OCI-LY1 (cell line): ENCODE data around the gene MUTYH.
A peak's percentile ranks its signal among the peaks of the same experiment; 100 is the strongest.

Experiments
- H2AFZ ChIP-seq: fragments of 200-600 bp; sonication (generic), shearing (Covaris generic); 2 replicates; pipeline ENCODE4 v1.6.0; 2014; ENCODE audit warnings: antibody characterized with exemption, mild to moderate bottlenecking, low read length
- H3F3A ChIP-seq: fragments of 200-600 bp; sonication (generic), shearing (Covaris generic); 2 replicates; pipeline ENCODE4 v1.6.0; 2014; ENCODE audit warnings: mild to moderate bottlenecking, antibody characterized with exemption, low read length, moderate library complexity; ENCODE audit not compliant: insufficient read depth
- H3K27ac ChIP-seq: fragments of 200-600 bp; sonication (generic); 2 replicates; pipeline ENCODE4 v1.5.1; 2014; ENCODE audit warnings: low read length, mixed run types, mild to moderate bottlenecking, low read depth; ENCODE audit not compliant: poor library complexity, severe bottlenecking
- H3K27me3 ChIP-seq: fragments of 200-600 bp; sonication (generic); 2 replicates; pipeline ENCODE4 v1.6.0; 2014; ENCODE audit warnings: antibody characterized with exemption, mild to moderate bottlenecking, low read length, moderate library complexity; ENCODE audit not compliant: insufficient read depth
- H3K36me3 ChIP-seq: fragments of 200-600 bp; sonication (generic); 2 replicates; pipeline ENCODE4 v1.6.1; 2014; ENCODE audit warnings: mild to moderate bottlenecking, antibody characterized with exemption, low read length, moderate library complexity, mixed read lengths; ENCODE audit not compliant: insufficient read depth
- H3K4me1 ChIP-seq: fragments of 200-600 bp; sonication (generic); 2 replicates; pipeline ENCODE4 v1.5.1; 2014; ENCODE audit warnings: mild to moderate bottlenecking, low read length, moderate library complexity; ENCODE audit not compliant: insufficient read depth, severe bottlenecking
- H3K4me2 ChIP-seq: fragments of 200-600 bp; sonication (generic), shearing (Covaris generic); 2 replicates; pipeline ENCODE4 v1.6.1; 2014; ENCODE audit warnings: low read length
- H3K4me3 ChIP-seq: fragments of 200-600 bp; sonication (generic); 2 replicates; pipeline ENCODE4 v1.5.1; 2014; ENCODE audit warnings: low read length, low read depth, mild to moderate bottlenecking, mixed read lengths; ENCODE audit not compliant: poor library complexity, severe bottlenecking
- H3K79me2 ChIP-seq: fragments of 200-600 bp; shearing (Covaris generic); 2 replicates; pipeline ENCODE4 v1.6.1; 2016; ENCODE audit warnings: mixed run types, low read length, mixed read lengths; ENCODE audit not compliant: insufficient read depth
- H3K9ac ChIP-seq: fragments of 200-600 bp; sonication (generic), shearing (Covaris generic); 2 replicates; pipeline ENCODE4 v1.6.1; 2014; ENCODE audit warnings: mild to moderate bottlenecking, low read length, mixed read lengths
- H3K9me2 ChIP-seq: fragments of 200-600 bp; sonication (generic), shearing (Covaris generic); 2 replicates; pipeline ENCODE4 v1.6.1; 2014; ENCODE audit warnings: low read depth, mild to moderate bottlenecking, low read length, mixed read lengths
- H3K9me3 ChIP-seq: fragments of 200-600 bp; shearing (Covaris generic); 2 replicates; pipeline ENCODE4 v1.6.1; 2014; ENCODE audit warnings: low read length, mixed read lengths
- H4K20me1 ChIP-seq: fragments of 200-600 bp; sonication (generic), shearing (Covaris generic); 2 replicates; pipeline ENCODE4 v1.6.0; 2016; ENCODE audit warnings: mild to moderate bottlenecking, low read length; ENCODE audit not compliant: insufficient read depth
- CTCF ChIP-seq: fragments of 200-600 bp; sonication (generic), shearing (Covaris generic); IDR thresholded peaks from 2 replicates; pipeline ENCODE4 v1.5.1; 2017; ENCODE audit warnings: mild to moderate bottlenecking, antibody characterized with exemption, low read length, moderate library complexity, mixed read lengths
- EZH2 ChIP-seq: fragments of 200-600 bp; sonication (generic), shearing (Covaris generic); IDR thresholded peaks from 2 replicates; pipeline ENCODE4 v1.8.0; 2017; ENCODE audit warnings: borderline replicate concordance, mixed run types, mild to moderate bottlenecking, antibody characterized with exemption, low read length, moderate library complexity, mixed read lengths

The MUTYH gene

GRCh38 chr1:45335855-45336324 lies 4.3 kb downstream of the MUTYH start:
- no peaks in the 10 kb centered on the region for H3K27me3 ChIP-seq
- no peaks in the 10 kb centered on the region for H3K9me2 ChIP-seq
- TF ChIP-seq CTCF (no peak), EZH2 (no peak)
- no peak overlapping the region for H3K4me2 ChIP-seq
- no peak overlapping the region for H2AFZ ChIP-seq
- no peaks in the 10 kb centered on the region for H3K9me3 ChIP-seq
- no peaks in the 10 kb centered on the region for H3F3A ChIP-seq
- H3K4me1 ChIP-seq, result peaks cover 25% of the 10 kb centered on the region
- H3K9ac ChIP-seq, result no peak overlapping the region
- H3K79me2 ChIP-seq, result peaks cover 5% of the 10 kb centered on the region
- H4K20me1 ChIP-seq, result no peaks in the 10 kb centered on the region
- no peak overlapping the region for H3K4me3 ChIP-seq
- H3K36me3 ChIP-seq, result peaks cover 29% of the 10 kb centered on the region
- H3K27ac ChIP-seq, result no peak overlapping the region

- no peak for TF ChIP-seq EZH2
- TF ChIP-seq CTCF, result peak; percentile 20; the same call in 1 of the 2 replicates
- Histone ChIP-seq H3K27me3 (no peaks in the 10 kb centered on the region), H2AFZ (no peak overlapping the region), H3K4me1 (peaks cover 20% of the 10 kb centered on the region), H3K79me2 (no peaks in the 10 kb centered on the region), H3F3A (no peaks in the 10 kb centered on the region), H3K9me2 (no peaks in the 10 kb centered on the region), H3K36me3 (peaks cover 33% of the 10 kb centered on the region), H3K27ac (peak overlapping the region; percentile 20), H3K9ac (no peak overlapping the region; the same call in 1 of the 2 replicates), H3K4me2 (no peak overlapping the region), H4K20me1 (no peaks in the 10 kb centered on the region), H3K4me3 (no peak overlapping the region), H3K9me3 (no peaks in the 10 kb centered on the region)
Observed at GRCh38 chr1:45334308-45335245, 5.7 kb downstream of the MUTYH start.

- Histone ChIP-seq H3K27me3 (no peaks in the 10 kb centered on the region), H3K36me3 (peaks cover 40% of the 10 kb centered on the region), H3K4me1 (peaks cover 22% of the 10 kb centered on the region)
Observed at GRCh38 chr1:45332346-45332720, 7.9 kb downstream of the MUTYH start.

More at GRCh38 chr1:45332346-45332720, 7.9 kb downstream of the MUTYH start:
- Histone ChIP-seq H3K27ac (no peak overlapping the region), H4K20me1 (no peaks in the 10 kb centered on the region), H3K9me2 (no peaks in the 10 kb centered on the region), H2AFZ (no peak overlapping the region), H3K4me2 (no peak overlapping the region), H3F3A (no peaks in the 10 kb centered on the region), H3K79me2 (no peaks in the 10 kb centered on the region), H3K4me3 (no peak overlapping the region), H3K9me3 (no peaks in the 10 kb centered on the region), H3K9ac (no peak overlapping the region)
- TF ChIP-seq CTCF, result no peak
- TF ChIP-seq EZH2, result no peak
